ENCODE measurements around the gene C1QTNF1. TPM values are rescaled to one million over a fixed set of nuclear protein-coding genes. Genes with fewer than 3 reads are reported as not detected.

The C1QTNF1 gene
- total RNA-seq, 1 experiment from 2014 or later = 19.9 TPM

DNA sequence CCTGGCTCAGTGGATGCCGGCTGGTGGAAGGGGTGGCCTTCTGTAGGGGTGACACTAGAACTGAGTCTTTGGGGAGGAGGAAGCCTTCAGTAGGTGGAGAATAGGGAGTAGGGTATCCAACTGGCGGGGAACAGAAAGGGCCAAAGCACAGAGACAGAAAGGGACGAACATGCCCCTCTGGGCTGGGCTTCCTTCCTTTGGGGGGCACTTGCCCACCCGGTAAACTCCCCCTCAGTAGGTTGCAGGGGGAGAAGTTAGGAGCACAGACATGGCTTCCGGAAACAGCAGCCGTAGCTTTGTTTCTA lies 51.4 kb downstream of the C1QTNF1 start:
- TF ChIP-seq, protein P1, sequence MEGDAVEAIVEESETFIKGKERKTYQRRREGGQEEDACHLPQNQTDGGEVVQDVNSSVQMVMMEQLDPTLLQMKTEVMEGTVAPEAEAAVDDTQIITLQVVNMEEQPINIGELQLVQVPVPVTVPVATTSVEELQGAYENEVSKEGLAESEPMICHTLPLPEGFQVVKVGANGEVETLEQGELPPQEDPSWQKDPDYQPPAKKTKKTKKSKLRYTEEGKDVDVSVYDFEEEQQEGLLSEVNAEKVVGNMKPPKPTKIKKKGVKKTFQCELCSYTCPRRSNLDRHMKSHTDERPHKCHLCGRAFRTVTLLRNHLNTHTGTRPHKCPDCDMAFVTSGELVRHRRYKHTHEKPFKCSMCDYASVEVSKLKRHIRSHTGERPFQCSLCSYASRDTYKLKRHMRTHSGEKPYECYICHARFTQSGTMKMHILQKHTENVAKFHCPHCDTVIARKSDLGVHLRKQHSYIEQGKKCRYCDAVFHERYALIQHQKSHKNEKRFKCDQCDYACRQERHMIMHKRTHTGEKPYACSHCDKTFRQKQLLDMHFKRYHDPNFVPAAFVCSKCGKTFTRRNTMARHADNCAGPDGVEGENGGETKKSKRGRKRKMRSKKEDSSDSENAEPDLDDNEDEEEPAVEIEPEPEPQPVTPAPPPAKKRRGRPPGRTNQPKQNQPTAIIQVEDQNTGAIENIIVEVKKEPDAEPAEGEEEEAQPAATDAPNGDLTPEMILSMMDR (IDR thresholded peaks at IDR 0.05; ENCODE audit: insufficient read depth in 1 of 2, low read depth in 1 of 2, low read length in 1 of 2, severe bottlenecking in 1 of 2, unreplicated experiment in 1 of 2) = no peak
- BruUV-seq (replicated peaks) = TSS peak; percentile 52
- Mint-ChIP-seq H3K27ac (ENCODE audit: unreplicated experiment) (peak overlapping the region; percentile 43), H3K9me3 (ENCODE audit: unreplicated experiment) (no peaks in the 10 kb centered on the region), H3K4me3 (ENCODE audit: unreplicated experiment) (peak overlapping the region; percentile 83), H3K27me3 (ENCODE audit: insufficient read depth, unreplicated experiment) (no peaks in the 10 kb centered on the region), H3K36me3 (ENCODE audit: insufficient read depth, unreplicated experiment) (peaks cover 13% of the 10 kb centered on the region), H3K4me1 (ENCODE audit: low read depth, unreplicated experiment) (peaks cover 19% of the 10 kb centered on the region)
- Histone ChIP-seq H3K9me3 (no peaks in the 10 kb centered on the region), H3K36me3 (ENCODE audit: control insufficient read depth, insufficient read depth, low read length) (0 out of 2 replicates have a peak, but pooled peaks cover 1% of the 10 kb centered on the region), H3K4me1 (peaks cover 26% of the 10 kb centered on the region), H3K4me3 (ENCODE audit: low read depth, low read length) (peak overlapping the region; percentile 81), H3K27me3 (replicated peaks; ENCODE audit: control insufficient read depth, insufficient read depth, low read length) (no peaks in the 10 kb centered on the region)
- ChIA-PET POLR2A (interaction anchor here (1.5 kb wide), 1 partner anchor 49 kb away, joined by 11 read pairs; no protein-coding TSS in a partner anchor), CTCF (no interaction called here)
- intact Hi-C loops (cut with micrococcal nuclease; ENCODE audit: unreplicated experiment) = loop anchor here (2.0 kb wide), 1 partner anchor 65 kb away; no protein-coding TSS in a partner anchor
- no peak for DNase-seq

DNA sequence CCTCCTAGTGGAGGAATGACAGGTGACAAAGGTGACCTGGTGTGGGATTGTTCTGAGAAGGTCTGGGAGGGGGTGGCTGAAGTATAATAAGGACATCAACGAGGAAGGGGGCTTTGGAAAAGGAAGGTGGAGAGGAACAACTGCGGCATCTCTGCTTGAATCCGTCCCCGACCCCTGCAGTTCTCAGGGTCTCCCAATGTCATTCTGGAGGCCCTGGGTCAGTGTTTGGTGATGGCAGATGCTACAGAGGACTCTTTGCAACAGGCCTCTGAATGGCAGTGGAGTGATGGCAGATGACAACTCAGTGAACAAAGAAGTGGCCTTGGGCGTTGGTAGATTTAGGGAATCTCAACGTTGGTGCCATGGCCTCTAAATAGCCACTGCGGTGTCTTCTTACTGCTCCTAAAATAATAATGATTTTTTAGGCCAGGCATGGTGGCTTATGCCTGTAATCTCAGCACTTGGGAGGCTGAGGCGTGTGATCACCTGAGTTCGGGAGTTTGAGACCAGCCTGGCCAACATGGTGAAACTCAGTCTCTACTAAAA lies 52.0 kb downstream of the C1QTNF1 start:
- DNase-seq = no peak
- Mint-ChIP-seq H3K4me1 (ENCODE audit: low read depth, unreplicated experiment) (peaks cover 17% of the 10 kb centered on the region), H3K27ac (ENCODE audit: unreplicated experiment) (peak overlapping the region; percentile 43), H3K27me3 (ENCODE audit: insufficient read depth, unreplicated experiment) (no peaks in the 10 kb centered on the region), H3K36me3 (ENCODE audit: insufficient read depth, unreplicated experiment) (peaks cover 15% of the 10 kb centered on the region), H3K9me3 (ENCODE audit: unreplicated experiment) (no peaks in the 10 kb centered on the region), H3K4me3 (ENCODE audit: unreplicated experiment) (peak overlapping the region; percentile 83)
- intact Hi-C loops (cut with micrococcal nuclease; ENCODE audit: unreplicated experiment) = loop anchor here (2.0 kb wide), 1 partner anchor 65 kb away; no protein-coding TSS in a partner anchor
- no TSS peak for BruUV-seq (replicated peaks)
- Histone ChIP-seq H3K27me3 (replicated peaks; ENCODE audit: control insufficient read depth, insufficient read depth, low read length) (no peaks in the 10 kb centered on the region), H3K36me3 (ENCODE audit: control insufficient read depth, insufficient read depth, low read length) (0 out of 2 replicates have a peak, but pooled peaks cover 1% of the 10 kb centered on the region), H3K4me1 (peaks cover 26% of the 10 kb centered on the region), H3K4me3 (ENCODE audit: low read depth, low read length) (peak overlapping the region; percentile 81), H3K9me3 (no peaks in the 10 kb centered on the region)
- TF ChIP-seq, protein P1 (IDR thresholded peaks at IDR 0.05; ENCODE audit: insufficient read depth in 1 of 2, low read depth in 1 of 2, low read length in 1 of 2, severe bottlenecking in 1 of 2, unreplicated experiment in 1 of 2) = no peak
- CTCF ChIA-PET = no interaction called here
- POLR2A ChIA-PET = no interaction called here

DNA sequence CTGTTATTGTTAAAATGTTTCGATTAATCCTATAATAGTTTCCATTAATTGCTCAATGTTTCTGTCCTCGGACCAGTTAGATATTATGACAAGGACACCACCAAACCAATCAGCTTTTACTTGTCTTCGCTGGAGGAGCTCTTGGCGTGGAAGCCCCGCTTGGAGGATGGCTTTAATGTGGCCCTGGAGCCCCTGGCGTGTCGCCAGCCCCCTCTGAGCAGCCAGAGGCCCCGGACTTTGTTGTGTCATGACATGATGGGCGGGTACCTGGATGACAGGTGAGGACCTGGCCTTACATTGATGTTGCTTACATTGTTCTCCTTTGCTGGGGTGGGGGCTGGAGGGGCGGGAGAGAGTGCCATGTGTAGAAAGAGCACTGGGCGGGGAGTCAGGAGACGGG lies 53.6 kb downstream of the C1QTNF1 start:
- Mint-ChIP-seq H3K4me1 (ENCODE audit: low read depth, unreplicated experiment) (peaks cover 17% of the 10 kb centered on the region), H3K36me3 (ENCODE audit: insufficient read depth, unreplicated experiment) (peaks cover 26% of the 10 kb centered on the region), H3K27me3 (ENCODE audit: insufficient read depth, unreplicated experiment) (no peaks in the 10 kb centered on the region), H3K4me3 (ENCODE audit: unreplicated experiment) (no peak overlapping the region), H3K27ac (ENCODE audit: unreplicated experiment) (no peak overlapping the region), H3K9me3 (ENCODE audit: unreplicated experiment) (no peaks in the 10 kb centered on the region)
- Histone ChIP-seq H3K4me1 (peaks cover 26% of the 10 kb centered on the region), H3K9me3 (no peaks in the 10 kb centered on the region), H3K36me3 (ENCODE audit: control insufficient read depth, insufficient read depth, low read length) (peaks cover 3% of the 10 kb centered on the region; the same call in 1 of the 2 replicates), H3K4me3 (ENCODE audit: low read depth, low read length) (no peak overlapping the region), H3K27me3 (replicated peaks; ENCODE audit: control insufficient read depth, insufficient read depth, low read length) (no peaks in the 10 kb centered on the region)
- intact Hi-C loops (cut with micrococcal nuclease; ENCODE audit: unreplicated experiment) = no loop called here
- no TSS peak for BruUV-seq (replicated peaks)
- no peak for DNase-seq
- POLR2A ChIA-PET = no interaction called here
- TF ChIP-seq, protein P1 (IDR thresholded peaks at IDR 0.05; ENCODE audit: insufficient read depth in 1 of 2, low read depth in 1 of 2, low read length in 1 of 2, severe bottlenecking in 1 of 2, unreplicated experiment in 1 of 2) = no peak
- CTCF ChIA-PET = no interaction called here

Data from Caco-2 (cell line).